HG03520 (cell line): ENCODE results near the gene PCSK9.
A peak's percentile ranks its signal among the peaks of the same experiment; 100 is the strongest.
"Not testable (repeated sequence)": the region's sequence is repeated elsewhere in the genome, so short reads cannot be mapped to it uniquely, and the experiment has no call there.

Source experiments
- ATAC-seq: cut with Tn5 transposase; IDR thresholded peaks from one replicate; pipeline ENCODE4 v1.9.1; 2021; ENCODE audit warnings: mild to moderate bottlenecking, moderate library complexity; ENCODE audit not compliant: unreplicated experiment

The PCSK9 gene

DNA sequence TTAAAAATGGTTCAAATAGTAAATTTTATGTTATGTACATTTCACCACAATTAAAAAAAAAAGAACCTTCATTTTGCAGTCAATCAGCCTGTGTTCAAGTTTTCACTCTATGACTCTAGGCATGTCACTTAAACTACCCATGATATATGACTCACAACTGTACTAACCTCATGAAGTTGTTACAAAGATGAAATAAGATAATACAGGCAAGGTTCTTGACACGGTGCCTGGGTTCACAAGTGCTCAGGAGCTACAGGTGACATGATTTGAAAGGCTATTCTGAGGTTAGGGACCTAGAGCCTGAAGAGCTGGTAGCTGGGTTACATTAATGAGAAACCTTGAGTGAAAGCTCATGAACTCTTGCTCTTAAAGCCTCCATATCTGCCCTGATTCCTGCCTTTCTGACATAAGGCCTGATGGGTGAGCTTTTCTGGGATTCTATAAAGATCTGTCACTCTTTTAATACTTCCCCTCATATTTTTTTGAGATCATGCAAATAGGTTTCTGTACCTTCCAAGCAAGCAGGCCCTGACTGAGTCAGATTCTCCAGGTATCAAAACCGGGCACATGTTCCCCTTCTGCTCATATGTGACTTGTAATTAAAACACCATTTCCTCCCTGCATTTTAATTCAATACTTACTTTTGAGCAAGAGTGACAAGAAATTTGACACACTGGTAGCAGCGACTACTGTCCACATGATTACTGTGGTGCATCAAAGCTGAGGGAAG lies 34.0 kb downstream of the PCSK9 start:
- peak; percentile 53 for ATAC-seq

DNA sequence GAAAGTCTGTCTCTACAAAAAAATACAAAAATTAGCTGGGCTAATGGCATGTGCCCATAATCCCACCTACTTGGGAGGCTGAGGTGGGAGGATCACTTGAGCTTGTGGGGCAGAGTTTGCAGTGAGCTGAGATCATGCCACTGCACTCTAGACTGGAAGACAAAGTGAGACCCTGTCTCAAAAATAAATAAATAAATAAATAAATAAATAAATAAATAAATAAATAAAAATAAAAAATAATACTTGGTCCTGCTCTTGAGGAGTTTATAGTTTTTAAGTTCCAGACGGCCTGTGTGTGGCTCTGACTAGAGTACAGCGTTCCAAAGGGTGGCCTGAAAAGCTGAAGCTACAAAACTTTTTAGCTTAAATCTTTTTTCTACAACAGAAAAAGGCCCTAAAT lies 35.1 kb downstream of the PCSK9 start:
- no peak for ATAC-seq

GRCh38 chr1:55076356-55076755 lies 37.0 kb downstream of the PCSK9 start:
- ATAC-seq = no peak

DNA sequence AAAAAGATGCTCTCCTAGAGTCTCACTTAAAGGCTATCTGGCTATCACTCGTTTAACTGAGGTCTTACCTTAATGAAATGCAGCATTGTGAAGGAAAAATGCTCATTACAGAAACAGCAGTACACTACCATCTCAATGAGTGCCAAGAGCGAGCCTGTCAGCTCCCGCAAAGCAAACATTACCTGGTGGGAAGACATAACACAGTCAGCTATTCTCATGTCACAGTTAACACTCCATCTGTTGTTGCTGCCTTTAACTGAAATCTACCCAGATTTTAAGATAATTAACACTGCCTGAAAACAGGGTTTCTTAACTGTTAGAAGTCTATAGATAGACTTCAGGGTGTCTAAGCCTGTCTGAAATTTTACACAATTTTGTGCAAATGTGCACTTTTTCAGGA lies 39.1 kb downstream of the PCSK9 start:
- no peak for ATAC-seq

DNA sequence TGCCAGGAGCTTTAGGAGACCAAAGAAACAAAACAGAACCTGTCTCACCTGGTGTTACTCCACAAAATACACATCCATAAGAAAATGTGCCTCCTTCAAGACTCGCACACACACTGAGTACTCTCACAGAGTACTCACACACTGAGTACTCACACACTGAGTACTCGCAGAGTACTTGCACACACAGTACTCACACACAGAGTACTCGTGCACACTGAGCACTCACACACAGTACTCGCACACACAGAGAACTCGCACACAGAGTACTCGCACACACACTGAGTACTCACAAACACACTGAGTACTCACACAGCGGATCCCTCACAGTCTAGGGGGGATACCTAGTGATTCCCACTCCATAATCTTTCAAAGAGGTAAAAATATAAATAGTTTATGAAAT lies 40.3 kb downstream of the PCSK9 start:
- ATAC-seq = no peak

DNA sequence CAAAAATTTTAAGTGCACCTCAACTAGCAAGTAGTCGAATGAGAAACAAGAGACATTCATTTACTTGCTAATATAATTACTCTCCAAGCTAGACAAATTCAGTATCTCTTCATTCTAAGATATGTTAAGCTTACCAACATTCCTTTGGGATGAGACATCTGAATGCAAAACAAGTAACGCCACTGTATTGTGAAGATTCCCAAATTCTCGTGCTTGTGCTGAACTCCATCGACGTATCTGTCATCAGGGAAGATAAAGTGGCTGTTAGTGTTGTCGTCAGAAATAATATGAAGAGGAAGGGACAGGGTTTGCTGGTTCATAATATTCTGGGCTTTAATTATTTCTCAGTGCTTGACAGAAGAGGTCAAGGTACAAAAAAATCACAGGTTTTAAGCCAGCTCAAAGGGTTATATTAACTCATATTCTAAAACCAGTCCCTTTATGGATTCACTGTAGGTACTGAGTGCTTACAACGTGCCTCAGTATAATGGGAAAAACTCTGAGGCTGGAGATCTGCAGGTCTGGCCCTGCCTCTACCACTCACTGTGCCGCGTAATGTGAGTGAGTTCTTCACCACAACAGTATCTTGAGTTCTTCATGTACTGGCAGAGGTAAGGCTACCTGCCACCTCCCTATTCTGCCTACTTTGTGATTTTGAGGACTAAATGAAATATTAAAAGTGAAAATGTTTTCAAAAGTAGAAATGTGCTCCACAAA lies 42.0 kb downstream of the PCSK9 start:
- no peak for ATAC-seq

DNA sequence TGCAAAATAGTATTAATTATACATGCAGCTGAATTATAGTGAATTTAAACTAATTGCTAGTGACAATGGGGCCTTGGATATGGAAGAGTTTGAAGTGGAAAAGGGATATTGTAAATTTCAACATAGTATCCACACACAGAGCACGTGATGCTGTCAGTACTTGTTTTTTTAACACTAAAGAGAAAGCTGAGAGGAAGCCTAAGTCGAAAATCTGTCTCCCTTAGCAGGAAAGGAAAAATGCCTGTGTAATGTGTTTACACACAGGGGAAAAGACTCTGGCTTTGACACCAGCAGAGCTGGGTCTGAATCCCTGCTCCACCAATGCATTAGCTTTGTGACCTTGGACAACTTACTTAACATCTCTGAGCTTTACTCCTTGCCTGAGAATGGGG lies 42.6 kb downstream of the PCSK9 start:
- ATAC-seq = no peak

DNA sequence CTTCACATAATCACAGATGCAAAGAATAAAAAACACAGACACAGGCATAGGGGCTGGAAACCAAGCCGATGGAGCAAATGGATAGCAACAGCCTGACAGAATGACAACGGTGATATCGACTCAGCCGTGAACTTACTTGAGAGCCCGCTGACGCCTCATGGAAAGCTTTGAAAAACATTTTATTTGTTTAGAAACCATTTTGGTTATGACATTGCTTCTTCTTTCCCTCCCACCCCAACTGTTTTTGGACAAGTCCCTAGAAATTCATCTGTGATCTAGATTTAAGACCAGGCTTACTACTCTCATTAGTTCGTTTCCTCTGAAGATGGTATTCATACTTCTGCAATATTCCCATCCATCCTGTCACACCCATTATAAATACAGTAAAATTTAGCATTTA lies 44.9 kb downstream of the PCSK9 start:
- no peak for ATAC-seq

DNA sequence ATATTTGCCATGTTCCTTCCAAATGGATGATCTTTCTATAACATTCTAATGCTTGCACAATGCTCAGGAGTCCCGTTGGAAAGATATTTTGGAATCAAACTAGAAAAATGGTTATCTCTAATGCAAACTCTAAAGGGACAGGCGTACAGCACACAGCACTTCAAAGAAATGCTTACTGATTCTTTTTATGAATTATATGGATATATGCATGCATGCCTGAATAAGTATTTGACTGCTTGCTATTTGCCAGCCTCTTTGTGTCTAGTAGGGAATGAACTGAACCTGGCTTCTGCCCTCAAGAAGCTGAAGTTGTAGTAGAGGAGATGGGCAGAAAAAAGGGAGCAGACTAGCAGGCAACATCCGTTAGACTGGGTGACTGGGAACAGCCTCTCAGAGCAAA lies 48.1 kb downstream of the PCSK9 start:
- ATAC-seq = no peak

DNA sequence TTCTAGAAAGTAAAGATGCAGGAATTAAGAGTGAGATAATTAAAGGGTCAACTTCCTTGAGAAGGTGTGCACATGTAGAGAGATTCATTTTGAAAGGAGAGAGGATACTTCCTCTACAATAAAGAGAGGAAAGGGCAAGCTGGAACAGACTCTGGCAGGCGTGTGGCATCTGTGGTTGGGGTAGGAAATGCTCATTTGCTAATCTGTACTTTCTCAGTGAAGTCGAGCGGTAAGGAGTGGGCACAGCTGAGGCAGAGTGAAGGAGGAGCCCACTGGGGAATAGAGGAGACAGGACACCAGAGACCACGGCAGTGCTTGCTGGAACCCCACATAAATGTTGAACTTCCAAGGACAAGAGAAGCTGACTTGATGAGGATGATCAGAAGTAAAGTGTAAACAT lies 49.1 kb downstream of the PCSK9 start:
- no peak for ATAC-seq

DNA sequence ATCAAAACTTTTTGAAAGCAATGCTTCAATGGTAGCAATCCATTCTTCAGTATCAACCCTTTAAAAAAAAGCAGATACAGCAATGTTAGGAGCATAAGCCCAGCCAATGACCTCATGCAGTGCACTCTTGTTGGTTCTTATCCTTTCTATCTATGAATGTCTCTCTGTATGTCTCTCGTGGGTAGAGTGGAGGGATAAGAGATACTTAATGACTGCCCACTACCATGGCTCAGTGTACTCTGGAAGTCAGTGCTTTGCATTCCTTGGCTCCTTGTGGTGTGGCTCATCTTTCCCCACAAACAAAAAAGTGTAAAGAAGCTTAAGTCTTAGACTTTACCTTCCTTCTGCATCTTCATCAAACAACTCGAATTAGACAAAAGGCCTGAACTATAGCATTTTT lies 50.3 kb downstream of the PCSK9 start:
- no peak for ATAC-seq

DNA sequence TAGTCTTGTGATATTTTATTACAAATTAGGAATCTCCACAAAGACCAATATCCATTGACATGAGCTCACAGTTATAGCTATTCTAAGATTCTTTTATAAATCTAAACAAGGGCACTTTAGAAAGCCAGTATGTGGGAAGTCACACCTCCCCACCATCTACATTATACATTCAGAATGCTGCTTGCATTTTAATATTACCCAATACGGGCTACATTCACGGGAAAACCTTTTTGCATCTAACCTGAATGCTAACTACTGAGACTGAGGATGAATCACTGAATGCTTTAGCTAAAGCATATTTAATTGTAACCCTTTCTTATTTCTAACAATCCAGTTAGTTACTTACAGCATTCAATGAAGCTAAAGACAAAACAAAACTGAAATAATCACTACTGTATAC lies 53.1 kb downstream of the PCSK9 start:
- ATAC-seq = no peak

DNA sequence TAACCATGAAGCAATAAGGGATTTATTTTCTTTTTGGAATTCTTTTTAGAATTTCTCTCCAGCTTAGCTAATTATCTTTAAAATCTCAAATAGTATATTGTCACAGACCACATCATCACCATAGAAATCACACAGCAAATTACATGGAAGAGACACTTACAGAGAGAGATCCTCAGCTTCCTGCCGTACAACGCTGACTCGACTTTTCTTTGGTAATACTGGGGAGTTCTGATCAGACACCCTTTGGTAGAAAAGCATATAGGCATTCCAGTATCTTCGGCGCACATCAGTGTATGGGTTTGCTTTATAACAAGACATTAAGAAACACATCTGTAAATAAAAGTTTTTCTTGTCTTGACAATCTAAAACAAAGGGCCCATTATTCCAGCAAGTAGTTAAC lies 55.7 kb downstream of the PCSK9 start:
- no peak for ATAC-seq

DNA sequence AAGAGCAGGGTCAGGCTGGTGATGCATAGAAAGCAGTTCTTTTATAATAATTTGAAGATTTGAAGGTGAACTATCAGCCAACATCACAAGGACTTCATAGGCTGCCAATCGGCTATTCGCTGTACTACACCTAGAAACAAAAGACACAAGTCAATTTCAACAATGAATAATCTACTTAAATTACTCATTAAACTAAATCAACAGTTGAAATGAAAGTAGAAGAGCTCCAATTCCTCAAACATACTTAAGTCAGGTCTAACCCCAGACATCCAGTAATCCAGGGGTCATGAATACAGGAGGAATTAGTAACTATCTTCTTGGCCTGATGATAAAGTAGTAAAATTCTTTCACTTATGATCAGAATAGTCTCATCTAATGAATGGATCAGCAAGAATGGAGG lies 64.5 kb downstream of the PCSK9 start:
- ATAC-seq = no peak

GRCh38 chr1:55107101-55107500 lies 67.8 kb downstream of the PCSK9 start:
- no peak for ATAC-seq

DNA sequence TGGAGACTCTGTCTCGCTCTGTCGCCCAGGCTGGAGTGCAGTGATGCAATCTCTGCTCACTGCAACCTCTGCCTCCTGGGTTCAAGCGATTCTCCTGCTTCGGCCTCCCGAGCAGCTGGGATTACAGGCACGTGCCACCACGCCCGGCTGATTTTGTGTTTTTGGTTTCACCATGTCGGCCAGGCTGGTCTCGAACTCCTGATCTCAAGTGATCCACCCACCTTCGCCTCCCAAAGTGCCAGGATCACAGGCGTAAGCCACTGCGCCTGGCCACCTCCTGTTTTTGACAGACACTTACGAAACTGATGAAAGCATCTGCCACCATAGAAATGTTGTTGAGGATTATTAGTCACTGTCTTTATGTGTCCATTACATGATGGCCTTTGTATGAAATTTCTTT lies 69.7 kb downstream of the PCSK9 start:
- ATAC-seq = not testable (repeated sequence)
